Measurements from ENCODE around the gene LRRK1. TPM values are rescaled to one million over a fixed set of nuclear protein-coding genes. Genes with fewer than 3 reads are reported as not detected.
A peak's percentile ranks its signal among the peaks of the same experiment; 100 is the strongest.

LRRK1 gene
- total RNA-seq, 6 experiments from 2014 or later: 0.93 to 3.6 (median 2.5) TPM

DNA sequence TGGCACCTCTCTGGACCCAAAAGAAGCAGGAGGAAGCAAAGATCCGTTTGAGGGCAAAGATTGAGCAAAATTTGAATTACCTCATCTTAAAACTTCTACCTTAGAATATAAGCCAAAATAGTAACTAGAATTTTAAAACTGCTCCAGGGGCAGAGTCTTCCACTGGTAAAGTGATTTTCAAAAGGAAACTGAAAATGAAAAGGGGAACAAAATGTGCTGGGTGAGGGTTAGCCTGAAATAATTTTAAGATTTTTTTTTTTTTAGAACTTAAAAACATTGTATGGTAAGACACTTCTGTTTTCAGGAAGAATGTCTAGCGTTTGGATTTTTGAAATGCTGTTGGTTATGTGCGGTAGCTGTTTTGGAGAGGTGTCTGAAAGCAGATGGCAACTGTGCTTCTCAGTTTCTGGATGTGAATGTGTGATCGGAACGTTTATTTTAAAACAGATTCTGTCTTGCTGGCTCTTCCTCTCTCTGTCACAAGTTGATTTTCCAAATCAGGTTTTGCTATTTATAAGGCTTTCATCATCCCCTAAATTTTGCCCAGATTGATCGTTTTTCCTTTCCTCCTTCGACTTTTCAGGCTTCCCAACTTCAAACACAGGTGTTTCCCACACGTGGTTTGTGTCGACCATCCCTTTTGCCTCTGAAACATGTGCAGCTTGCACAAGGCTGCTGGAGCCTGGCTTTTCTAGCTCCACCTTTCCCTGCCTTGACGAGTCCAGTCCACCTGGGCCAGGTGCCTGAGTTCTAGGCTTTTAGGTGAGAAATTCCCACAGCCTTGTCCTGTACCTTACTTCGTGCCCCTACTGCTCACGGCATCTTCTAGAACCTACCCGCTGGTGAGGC lies 3.3 kb downstream of the LRRK1 start:
- DNase-seq: peak in 1 of 3 donors; percentile 33
- intact Hi-C loops (cut with DNase I): loop anchor here (10.0 kb wide), 2 partner anchors 82 to 342 kb away; no protein-coding TSS in a partner anchor

GRCh38 chr15:100923076-100923475 lies 3.9 kb downstream of the LRRK1 start:
- WGBS (ENCODE audit: insufficient coverage, low coverage, low lambda C conversion rate, missing lambda C conversion rate): 80% methylated on average over 5 of the region's 7 CpGs

More for the DNA sequence above, 3.3 kb downstream of the LRRK1 start:
- Histone ChIP-seq H3K9me3 (no peaks in the 10 kb centered on the region), H3K4me1 (no peaks in the 10 kb centered on the region), H3K36me3 (no peaks in the 10 kb centered on the region), H3K27ac (no peak overlapping the region), H3K27me3 (no peaks in the 10 kb centered on the region), H3K4me3 (no peak overlapping the region)
- 33% methylated on average over 13 of the region's 13 CpGs for WGBS (ENCODE audit: insufficient coverage, low coverage, low lambda C conversion rate, missing lambda C conversion rate)
- no peak for TF ChIP-seq POLR2A (IDR thresholded peaks at IDR 0.05)
- TF ChIP-seq, protein P1, sequence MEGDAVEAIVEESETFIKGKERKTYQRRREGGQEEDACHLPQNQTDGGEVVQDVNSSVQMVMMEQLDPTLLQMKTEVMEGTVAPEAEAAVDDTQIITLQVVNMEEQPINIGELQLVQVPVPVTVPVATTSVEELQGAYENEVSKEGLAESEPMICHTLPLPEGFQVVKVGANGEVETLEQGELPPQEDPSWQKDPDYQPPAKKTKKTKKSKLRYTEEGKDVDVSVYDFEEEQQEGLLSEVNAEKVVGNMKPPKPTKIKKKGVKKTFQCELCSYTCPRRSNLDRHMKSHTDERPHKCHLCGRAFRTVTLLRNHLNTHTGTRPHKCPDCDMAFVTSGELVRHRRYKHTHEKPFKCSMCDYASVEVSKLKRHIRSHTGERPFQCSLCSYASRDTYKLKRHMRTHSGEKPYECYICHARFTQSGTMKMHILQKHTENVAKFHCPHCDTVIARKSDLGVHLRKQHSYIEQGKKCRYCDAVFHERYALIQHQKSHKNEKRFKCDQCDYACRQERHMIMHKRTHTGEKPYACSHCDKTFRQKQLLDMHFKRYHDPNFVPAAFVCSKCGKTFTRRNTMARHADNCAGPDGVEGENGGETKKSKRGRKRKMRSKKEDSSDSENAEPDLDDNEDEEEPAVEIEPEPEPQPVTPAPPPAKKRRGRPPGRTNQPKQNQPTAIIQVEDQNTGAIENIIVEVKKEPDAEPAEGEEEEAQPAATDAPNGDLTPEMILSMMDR (IDR thresholded peaks at IDR 0.05): no peak
- ATAC-seq: no peak

GRCh38 chr15:100923902-100924301 lies 4.7 kb downstream of the LRRK1 start:
- ATAC-seq: no peak
- intact Hi-C loops (cut with DNase I): loop anchor here (10.0 kb wide), 2 partner anchors 81 to 341 kb away; no protein-coding TSS in a partner anchor
- no peak overlapping the region for H3K4me3 ChIP-seq
- no peaks in the 10 kb centered on the region for H3K27me3 ChIP-seq
- no peaks in the 10 kb centered on the region for H3K4me1 ChIP-seq
- H3K9me3 ChIP-seq: no peaks in the 10 kb centered on the region
- DNase-seq: no peak
- H3K36me3 ChIP-seq: no peaks in the 10 kb centered on the region
- TF ChIP-seq POLR2A (IDR thresholded peaks at IDR 0.05): no peak
- TF ChIP-seq, protein P1 (IDR thresholded peaks at IDR 0.05): no peak
- H3K27ac ChIP-seq: no peak overlapping the region
- 62% methylated on average over 5 of the region's 5 CpGs for WGBS (ENCODE audit: insufficient coverage, low coverage, low lambda C conversion rate, missing lambda C conversion rate)

More at GRCh38 chr15:100923076-100923475, 3.9 kb downstream of the LRRK1 start:
- Histone ChIP-seq H3K27ac (no peak overlapping the region), H3K4me1 (no peaks in the 10 kb centered on the region), H3K36me3 (no peaks in the 10 kb centered on the region), H3K27me3 (no peaks in the 10 kb centered on the region), H3K9me3 (no peaks in the 10 kb centered on the region), H3K4me3 (no peak overlapping the region)
- DNase-seq: no peak
- no peak for ATAC-seq
- no peak for TF ChIP-seq POLR2A (IDR thresholded peaks at IDR 0.05)
- TF ChIP-seq, protein P1 (IDR thresholded peaks at IDR 0.05): no peak
- intact Hi-C loops (cut with DNase I): loop anchor here (10.0 kb wide), 2 partner anchors 82 to 342 kb away; no protein-coding TSS in a partner anchor

GRCh38 chr15:100924436-100924835 lies 5.3 kb downstream of the LRRK1 start:
- Histone ChIP-seq H3K9me3 (no peaks in the 10 kb centered on the region), H3K4me3 (no peak overlapping the region), H3K36me3 (no peaks in the 10 kb centered on the region), H3K27ac (no peak overlapping the region), H3K27me3 (no peaks in the 10 kb centered on the region), H3K4me1 (no peaks in the 10 kb centered on the region)
- ATAC-seq (no peak), DNase-seq (no peak)
- TF ChIP-seq, protein P1 (IDR thresholded peaks at IDR 0.05): no peak
- TF ChIP-seq POLR2A (IDR thresholded peaks at IDR 0.05): no peak
- intact Hi-C loops (cut with DNase I): loop anchor here (10.0 kb wide), 2 partner anchors 80 to 340 kb away; no protein-coding TSS in a partner anchor
- WGBS (ENCODE audit: insufficient coverage, low coverage, low lambda C conversion rate, missing lambda C conversion rate): 72% methylated on average over 8 of the region's 11 CpGs
